Large intestine (tissue), 3 donors: ENCODE results near the gene VSIG10. TPM values are rescaled to one million over a fixed set of nuclear protein-coding genes. Genes with fewer than 3 reads are reported as not detected.
"Not testable (repeated sequence)": the region's sequence is repeated elsewhere in the genome, so short reads cannot be mapped to it uniquely, and the experiment has no call there.

ENCODE experiments used
- DNase-seq, 2 donors: peaks; one replicate each; pipeline versions ENCODE4 v3.0.0 to v3.0.0-alpha.2; 2013
- H3K27ac ChIP-seq: one replicate; pipeline ENCODE4 v1.5.1; 2013; ENCODE audit warnings: low read length
- H3K27me3 ChIP-seq: 2 replicates; pipeline ENCODE4 v1.6.1; 2013; ENCODE audit warnings: low read length; ENCODE audit not compliant: control insufficient read depth, insufficient read depth
- H3K36me3 ChIP-seq: 2 replicates; pipeline ENCODE4 v1.6.1; 2013; ENCODE audit warnings: low read length; ENCODE audit not compliant: control insufficient read depth, insufficient read depth
- H3K4me1 ChIP-seq: one replicate; pipeline ENCODE4 v1.6.1; 2013; ENCODE audit warnings: low read length; ENCODE audit not compliant: control insufficient read depth, insufficient read depth
- H3K4me3 ChIP-seq: one replicate; pipeline ENCODE4 v1.5.1; 2013; ENCODE audit warnings: low read length
- H3K9me3 ChIP-seq: one replicate; pipeline ENCODE4 v1.6.1; 2013; ENCODE audit warnings: mild to moderate bottlenecking, low read depth, low read length, moderate library complexity; ENCODE audit not compliant: control insufficient read depth
- WGBS: methylation state at CpG from one replicate; pipeline ENCODE4 v1.1.5; 2013; ENCODE audit warnings: low lambda C conversion rate; ENCODE audit not compliant: insufficient coverage; 5-methylcytosine and 5-hydroxymethylcytosine counted together
- polyA plus RNA-seq: library from polyadenylated mRNA; unstranded; fragments of 120-200 nt; gene quantifications from one replicate; pipeline ENCODE4 v1.2.1, GENCODE V29; 2013

The VSIG10 gene
- polyA plus RNA-seq, 1 donor: 19.6 TPM

DNA sequence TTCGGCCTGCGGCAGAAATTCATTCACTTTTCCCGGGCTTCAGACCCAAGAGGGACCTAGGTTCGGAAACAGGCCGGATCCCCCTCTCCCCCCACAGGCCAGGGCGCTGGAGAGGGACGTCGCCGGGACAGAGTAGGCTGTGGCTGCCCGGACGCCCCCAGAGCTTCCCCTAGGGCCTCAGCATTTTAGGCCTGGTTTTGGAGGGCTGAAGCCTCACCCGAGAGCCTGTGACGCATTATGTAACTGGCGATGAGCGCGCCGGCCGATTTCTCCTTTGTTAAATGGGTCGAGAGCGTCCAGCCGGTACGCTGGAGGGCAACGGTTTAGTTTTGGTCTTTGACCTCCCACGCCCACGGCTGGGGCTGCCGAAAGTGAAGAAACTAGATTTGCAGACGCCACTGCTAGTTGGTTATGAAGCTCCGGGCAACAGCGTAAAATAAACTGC, 32.8 kb upstream of the VSIG10 start:
- H3K36me3 ChIP-seq: peaks cover 33% of the 10 kb centered on the region
- peaks cover 7% of the 10 kb centered on the region for H3K4me1 ChIP-seq

DNA sequence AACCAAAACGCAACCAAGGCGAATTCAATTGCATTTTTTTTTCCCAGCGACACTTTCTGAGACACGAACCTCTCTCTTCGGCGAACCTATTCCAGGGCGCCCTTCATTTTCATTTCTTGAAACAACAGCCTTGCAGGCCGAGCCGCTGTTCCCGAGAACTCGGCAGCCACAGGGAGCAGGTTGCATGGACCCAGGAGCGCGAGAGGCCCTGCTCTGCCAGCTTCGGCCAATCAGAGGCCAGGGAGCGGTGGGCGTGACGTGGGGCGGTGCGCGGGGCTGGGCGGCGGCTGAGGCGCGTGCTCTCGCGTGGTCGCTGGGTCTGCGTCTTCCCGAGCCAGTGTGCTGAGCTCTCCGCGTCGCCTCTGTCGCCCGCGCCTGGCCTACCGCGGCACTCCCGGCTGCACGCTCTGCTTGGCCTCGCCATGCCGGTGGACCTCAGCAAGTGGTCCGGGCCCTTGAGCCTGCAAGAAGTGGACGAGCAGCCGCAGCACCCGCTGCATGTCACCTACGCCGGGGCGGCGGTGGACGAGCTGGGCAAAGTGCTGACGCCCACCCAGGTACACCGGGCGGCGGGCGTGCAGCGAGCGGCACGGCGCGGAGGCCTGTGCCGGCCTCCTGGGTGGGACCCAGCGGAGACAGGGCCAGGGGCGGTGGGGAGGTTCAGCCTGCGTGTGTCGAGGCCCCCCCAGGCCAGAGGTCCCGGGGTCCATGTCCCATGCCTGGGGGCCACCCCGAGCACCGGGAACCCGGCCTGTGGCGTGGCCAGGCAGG, 32.2 kb upstream of the VSIG10 start, which contains the start of gene PEBP1:
TSS of gene PEBP1 (plus strand) at position 337 of the 771 bp plus-strand sequence. CDS start at position 423, 86 bp downstream.
- peaks cover 28% of the 10 kb centered on the region for H3K36me3 ChIP-seq
- WGBS: no CpG with 5 or more reads among the region's 70 CpGs
- DNase-seq: peak; percentile 93 to 96
- peak within 1 kb of the TSS; percentile 82 for H3K27ac ChIP-seq
- no peaks in the 10 kb centered on the region for H3K27me3 ChIP-seq
- H3K4me1 ChIP-seq: peaks cover 7% of the 10 kb centered on the region
- no peaks in the 10 kb centered on the region for H3K9me3 ChIP-seq
- peak within 1 kb of the TSS; percentile 79 for H3K4me3 ChIP-seq

More for the DNA sequence above, 32.8 kb upstream of the VSIG10 start:
- peak overlapping the region; percentile 82 for H3K27ac ChIP-seq
- H3K9me3 ChIP-seq: no peaks in the 10 kb centered on the region
- no peaks in the 10 kb centered on the region for H3K27me3 ChIP-seq
- H3K4me3 ChIP-seq: peak overlapping the region; percentile 79
- DNase-seq: peak; percentile 30 to 64
- 2% methylated on average over 6 of the region's 29 CpGs for WGBS

DNA sequence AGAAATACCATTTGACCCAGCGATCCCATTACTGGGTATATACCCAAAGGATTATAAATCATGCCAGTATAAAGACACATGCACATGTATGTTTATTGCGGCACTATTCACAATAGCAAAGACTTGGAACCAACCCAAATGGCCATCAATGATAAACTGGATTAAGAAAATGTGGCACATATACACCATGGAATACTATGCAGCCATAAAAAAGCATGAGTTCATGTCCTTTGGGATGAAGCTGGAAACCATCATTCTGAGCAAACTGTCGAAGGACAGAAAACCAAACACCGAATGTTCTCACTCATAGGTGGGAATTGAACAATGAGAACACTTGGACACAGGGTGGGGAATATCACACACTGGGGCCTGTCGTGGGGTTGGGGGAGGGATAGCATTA, 25.6 kb upstream of the VSIG10 start:
- not testable (repeated sequence) for H3K9me3 ChIP-seq, H3K27me3 ChIP-seq, H3K36me3 ChIP-seq, DNase-seq, H3K4me3 ChIP-seq, H3K27ac ChIP-seq, H3K4me1 ChIP-seq
- 100% methylated on average over 2 of the region's 5 CpGs for WGBS

- peaks cover 5% of the 10 kb centered on the region for H3K4me1 ChIP-seq
- DNase-seq: no peak
- no CpG with 5 or more reads among the region's 5 CpGs for WGBS
- no peak overlapping the region for H3K27ac ChIP-seq
- no peaks in the 10 kb centered on the region for H3K9me3 ChIP-seq
- no peak overlapping the region for H3K4me3 ChIP-seq
- no peaks in the 10 kb centered on the region for H3K36me3 ChIP-seq
- H3K27me3 ChIP-seq: no peaks in the 10 kb centered on the region
Measured at GRCh38 chr12:118127867-118128266, 24.1 kb upstream of the VSIG10 start.

DNA sequence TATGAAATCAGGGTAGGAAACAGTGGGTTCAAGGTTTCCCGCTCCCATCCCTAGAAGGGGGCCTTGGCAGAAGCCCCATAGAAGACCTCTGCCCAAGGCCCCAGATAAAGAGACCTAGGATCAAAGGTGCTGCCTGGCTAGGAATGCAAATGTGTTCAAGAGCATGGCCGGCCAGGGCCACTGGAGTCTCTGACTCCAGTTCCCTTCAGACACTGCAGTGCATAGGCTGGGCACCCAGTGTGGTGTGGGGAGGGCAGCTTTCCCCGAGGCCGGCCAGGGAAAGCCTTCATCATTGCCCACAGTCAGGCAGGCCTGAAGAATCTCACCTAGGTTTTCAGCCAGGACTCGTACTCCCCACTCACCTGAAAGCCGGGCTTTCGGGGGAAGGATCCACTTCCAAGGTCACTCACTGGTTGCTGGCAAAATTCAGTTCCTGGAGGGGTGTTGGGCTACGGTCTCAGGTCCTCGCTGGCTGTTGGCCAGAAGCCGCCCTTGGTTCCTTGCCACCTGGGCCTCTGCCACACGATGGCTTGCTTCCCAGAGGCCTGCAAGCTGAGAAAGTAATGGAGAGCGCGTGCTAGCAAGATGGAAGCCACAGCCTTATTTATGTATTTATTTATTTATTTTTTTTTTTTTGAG, 22.4 kb upstream of the VSIG10 start:
- DNase-seq: no peak
- peaks cover 5% of the 10 kb centered on the region for H3K4me1 ChIP-seq
- no peak overlapping the region for H3K4me3 ChIP-seq
- H3K9me3 ChIP-seq: no peaks in the 10 kb centered on the region
- H3K27ac ChIP-seq: no peak overlapping the region
- WGBS: no CpG with 5 or more reads among the region's 13 CpGs
- H3K27me3 ChIP-seq: no peaks in the 10 kb centered on the region
- H3K36me3 ChIP-seq: no peaks in the 10 kb centered on the region

- H3K4me3 ChIP-seq: no peak overlapping the region
- H3K27me3 ChIP-seq: no peaks in the 10 kb centered on the region
- no peaks in the 10 kb centered on the region for H3K36me3 ChIP-seq
- 100% methylated on average over 1 of the region's 4 CpGs for WGBS
- no peaks in the 10 kb centered on the region for H3K9me3 ChIP-seq
- DNase-seq: no peak
- H3K4me1 ChIP-seq: peaks cover 5% of the 10 kb centered on the region
- no peak overlapping the region for H3K27ac ChIP-seq
Measured at GRCh38 chr12:118125743-118126118, 21.9 kb upstream of the VSIG10 start.

DNA sequence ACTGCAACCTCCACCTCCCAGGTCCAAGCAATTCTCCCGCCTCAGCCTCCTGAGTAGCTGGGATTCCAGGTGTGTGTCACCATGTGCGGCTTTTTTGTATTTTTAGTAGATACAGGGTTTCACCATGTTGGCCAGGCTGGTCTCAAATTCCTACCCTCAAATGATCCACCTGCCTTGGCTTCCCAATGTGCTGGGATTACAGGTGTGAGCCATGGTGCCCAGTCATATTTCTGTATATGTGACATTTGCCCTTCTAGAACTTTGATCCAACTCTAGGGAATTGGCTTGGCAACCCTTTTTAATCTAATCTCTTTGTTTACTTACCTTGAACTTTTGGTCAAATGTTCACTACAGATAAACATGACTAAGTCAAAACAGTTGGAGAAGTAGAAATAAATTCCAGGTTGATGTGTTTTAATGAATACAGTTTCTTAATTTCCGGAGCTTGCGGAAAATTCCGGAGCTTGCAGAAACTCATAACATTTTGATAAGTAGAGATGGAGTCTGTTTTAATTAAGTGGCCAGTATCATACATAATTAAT, 20.6 kb upstream of the VSIG10 start:
- peak in 1 of 2 donors; percentile 24 for DNase-seq
- no peaks in the 10 kb centered on the region for H3K36me3 ChIP-seq
- H3K27me3 ChIP-seq: no peaks in the 10 kb centered on the region
- H3K9me3 ChIP-seq: no peaks in the 10 kb centered on the region
- WGBS: no CpG with 5 or more reads among the region's 5 CpGs
- H3K4me3 ChIP-seq: no peak overlapping the region
- H3K27ac ChIP-seq: no peak overlapping the region
- peaks cover 9% of the 10 kb centered on the region for H3K4me1 ChIP-seq

- Histone ChIP-seq H3K4me3 (no peak overlapping the region), H3K27ac (no peak overlapping the region), H3K4me1 (peaks cover 9% of the 10 kb centered on the region), H3K9me3 (no peaks in the 10 kb centered on the region), H3K27me3 (no peaks in the 10 kb centered on the region), H3K36me3 (no peaks in the 10 kb centered on the region)
- 100% methylated on average over 2 of the region's 6 CpGs for WGBS
- DNase-seq: no peak
Measured at GRCh38 chr12:118122264-118122663, 18.5 kb upstream of the VSIG10 start.

DNA sequence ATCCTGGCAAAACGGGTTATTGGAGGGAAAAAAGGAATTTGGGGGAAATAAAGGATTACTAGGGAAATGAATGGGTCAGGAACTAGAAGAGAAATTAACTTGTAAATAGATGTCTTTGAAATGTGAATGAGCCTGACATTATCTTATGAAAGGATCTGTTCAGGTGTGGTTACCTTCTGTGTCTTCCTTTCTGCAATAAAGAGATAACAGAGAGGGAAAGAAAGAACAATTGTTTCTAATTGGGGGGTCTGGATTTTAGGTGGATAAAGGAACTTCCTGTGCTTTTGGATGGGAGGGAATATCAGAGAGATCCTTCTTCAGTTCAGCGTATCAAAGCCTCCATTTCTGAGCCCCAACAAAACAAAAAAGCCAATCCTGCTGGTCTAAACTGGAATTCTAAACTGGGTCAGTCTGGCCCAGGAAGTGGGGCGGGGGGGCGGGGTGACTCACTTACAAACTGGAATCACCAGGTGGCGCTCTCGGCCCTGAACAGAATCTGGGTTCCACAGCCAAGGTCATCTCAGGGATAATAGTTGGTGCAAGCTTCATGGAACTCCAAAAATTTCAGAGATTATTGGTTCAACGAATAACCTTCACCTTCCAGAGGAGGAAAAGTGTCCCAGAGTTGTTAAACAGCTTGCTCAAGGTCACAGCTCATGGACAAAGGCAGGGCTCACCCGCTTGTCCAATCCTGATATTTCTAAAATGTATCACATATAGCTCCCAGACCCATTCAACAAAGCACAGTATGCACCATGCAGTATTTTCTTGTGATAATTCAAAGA, 17.0 kb upstream of the VSIG10 start:
- H3K27ac ChIP-seq: no peak overlapping the region
- no peaks in the 10 kb centered on the region for H3K27me3 ChIP-seq
- 38% methylated on average over 1 of the region's 8 CpGs for WGBS
- H3K4me1 ChIP-seq: peaks cover 10% of the 10 kb centered on the region
- peak in 1 of 2 donors; percentile 57 for DNase-seq
- no peaks in the 10 kb centered on the region for H3K36me3 ChIP-seq
- H3K4me3 ChIP-seq: no peak overlapping the region
- H3K9me3 ChIP-seq: no peaks in the 10 kb centered on the region

DNA sequence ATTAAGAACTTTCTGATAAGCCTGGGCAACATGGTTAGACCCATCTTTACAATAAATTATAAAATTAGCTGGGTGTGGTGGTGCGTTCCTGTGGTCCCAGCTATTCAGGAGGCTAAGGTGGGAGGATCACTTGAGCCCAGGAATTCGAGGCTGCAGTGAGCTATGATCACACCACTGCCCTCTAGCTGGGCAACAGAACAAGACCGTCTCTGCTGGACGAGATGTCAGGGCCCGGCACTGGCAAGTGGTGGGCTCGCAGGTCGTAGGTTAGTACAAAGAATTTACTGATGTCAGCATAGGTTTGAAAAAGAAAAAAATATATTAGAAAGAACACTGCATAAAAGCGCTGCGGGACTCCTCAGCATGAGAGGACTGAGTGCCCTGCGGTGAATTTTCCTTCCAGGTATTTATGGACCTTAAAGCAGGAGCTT, 15.7 kb upstream of the VSIG10 start:
- no peak for DNase-seq
- Histone ChIP-seq H3K36me3 (no peaks in the 10 kb centered on the region), H3K4me1 (peaks cover 9% of the 10 kb centered on the region), H3K4me3 (no peak overlapping the region), H3K27ac (no peak overlapping the region), H3K27me3 (no peaks in the 10 kb centered on the region), H3K9me3 (no peaks in the 10 kb centered on the region)
- 92% methylated on average over 2 of the region's 10 CpGs for WGBS
